PFSK-1 (cell line): ENCODE data around the gene KRTAP1-4.

Experiments used
- FOXP2 ChIP-seq: optimal IDR thresholded peaks from 2 replicates; pipeline ENCODE3; 2011; ENCODE audit warnings: borderline replicate concordance, control low read depth, inconsistent platforms; ENCODE audit not compliant: insufficient read depth; ENCODE audit errors: extremely low read length, extremely low read depth
- POLR2AphosphoS5 ChIP-seq: IDR thresholded peaks from 2 replicates; pipeline ENCODE4 v1.6.1; 2012; ENCODE audit warnings: low read depth, mild to moderate bottlenecking, control low read depth, low read length, moderate library complexity
- SIN3A ChIP-seq: IDR thresholded peaks from 2 replicates; pipeline ENCODE4 v1.6.1; 2012; ENCODE audit warnings: mild to moderate bottlenecking, low read length, moderate library complexity, borderline replicate concordance; ENCODE audit not compliant: insufficient read depth
- TAF1 ChIP-seq: IDR thresholded peaks from 2 replicates; pipeline ENCODE4 v1.6.1; 2012; ENCODE audit warnings: low read length, control low read depth, borderline replicate concordance; ENCODE audit not compliant: insufficient read depth
- TF ChIP-seq, protein P1 (sequence below), 2 experiments: IDR thresholded peaks; 2 replicates each; pipeline versions ENCODE4 v1.6.1 to v1.8.0; 2011 to 2012; ENCODE audit warnings: low read depth in 2 of 2, low read length in 2 of 2, control low read depth in 1 of 2, inconsistent platforms in 1 of 2, mild to moderate bottlenecking in 1 of 2, moderate library complexity in 1 of 2; ENCODE audit not compliant: insufficient read depth in 1 of 2

KRTAP1-4 gene

DNA sequence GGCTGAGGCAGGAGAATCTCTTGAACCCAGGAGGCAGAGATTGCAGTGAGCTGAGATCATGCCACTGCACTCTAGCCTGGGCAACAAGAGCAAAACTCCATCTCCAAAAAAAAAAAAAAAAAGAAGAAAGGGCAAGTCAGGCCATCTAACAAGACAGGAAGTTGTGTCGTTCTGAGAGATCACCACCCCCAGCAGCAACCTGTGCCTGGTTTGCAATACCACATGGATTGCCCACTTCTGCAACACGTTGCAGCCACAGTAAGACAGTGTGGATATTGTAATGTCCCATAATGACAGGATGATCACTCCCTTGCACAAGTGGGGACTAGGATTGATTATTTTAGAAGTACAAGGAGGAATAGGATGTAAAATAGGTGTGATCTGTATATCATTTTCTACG is 39.0 kb upstream of the KRTAP1-4 start:
- TF ChIP-seq, protein P1, sequence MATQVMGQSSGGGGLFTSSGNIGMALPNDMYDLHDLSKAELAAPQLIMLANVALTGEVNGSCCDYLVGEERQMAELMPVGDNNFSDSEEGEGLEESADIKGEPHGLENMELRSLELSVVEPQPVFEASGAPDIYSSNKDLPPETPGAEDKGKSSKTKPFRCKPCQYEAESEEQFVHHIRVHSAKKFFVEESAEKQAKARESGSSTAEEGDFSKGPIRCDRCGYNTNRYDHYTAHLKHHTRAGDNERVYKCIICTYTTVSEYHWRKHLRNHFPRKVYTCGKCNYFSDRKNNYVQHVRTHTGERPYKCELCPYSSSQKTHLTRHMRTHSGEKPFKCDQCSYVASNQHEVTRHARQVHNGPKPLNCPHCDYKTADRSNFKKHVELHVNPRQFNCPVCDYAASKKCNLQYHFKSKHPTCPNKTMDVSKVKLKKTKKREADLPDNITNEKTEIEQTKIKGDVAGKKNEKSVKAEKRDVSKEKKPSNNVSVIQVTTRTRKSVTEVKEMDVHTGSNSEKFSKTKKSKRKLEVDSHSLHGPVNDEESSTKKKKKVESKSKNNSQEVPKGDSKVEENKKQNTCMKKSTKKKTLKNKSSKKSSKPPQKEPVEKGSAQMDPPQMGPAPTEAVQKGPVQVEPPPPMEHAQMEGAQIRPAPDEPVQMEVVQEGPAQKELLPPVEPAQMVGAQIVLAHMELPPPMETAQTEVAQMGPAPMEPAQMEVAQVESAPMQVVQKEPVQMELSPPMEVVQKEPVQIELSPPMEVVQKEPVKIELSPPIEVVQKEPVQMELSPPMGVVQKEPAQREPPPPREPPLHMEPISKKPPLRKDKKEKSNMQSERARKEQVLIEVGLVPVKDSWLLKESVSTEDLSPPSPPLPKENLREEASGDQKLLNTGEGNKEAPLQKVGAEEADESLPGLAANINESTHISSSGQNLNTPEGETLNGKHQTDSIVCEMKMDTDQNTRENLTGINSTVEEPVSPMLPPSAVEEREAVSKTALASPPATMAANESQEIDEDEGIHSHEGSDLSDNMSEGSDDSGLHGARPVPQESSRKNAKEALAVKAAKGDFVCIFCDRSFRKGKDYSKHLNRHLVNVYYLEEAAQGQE (IDR thresholded peaks at IDR 0.05; ENCODE audit: insufficient read depth in 1 of 2, low read depth in 2 of 2, low read length in 2 of 2), result no peak
- TF ChIP-seq SIN3A, result no peak
- no peak for TF ChIP-seq POLR2AphosphoS5
- no peak for TF ChIP-seq TAF1
- TF ChIP-seq FOXP2, result no peak

DNA sequence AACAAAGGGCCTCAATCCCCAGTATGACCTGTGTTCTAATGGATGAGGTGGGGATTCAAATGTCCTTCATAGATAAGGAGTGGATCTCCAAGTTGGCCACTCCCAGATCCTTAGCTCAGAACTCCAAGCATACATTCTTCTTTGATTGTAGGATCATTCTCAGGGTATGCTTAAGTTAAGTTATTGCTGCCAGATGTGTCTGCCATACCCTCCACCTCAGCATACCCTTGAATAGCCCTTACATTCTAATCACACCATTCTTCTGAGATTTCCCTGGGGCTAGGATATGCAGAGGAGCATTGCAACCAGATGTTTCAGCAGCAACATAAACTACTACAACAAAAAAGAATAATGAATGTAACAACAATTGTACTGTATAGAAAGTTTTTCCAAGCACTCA is 37.3 kb upstream of the KRTAP1-4 start:
- TF ChIP-seq SIN3A, result no peak
- TF ChIP-seq POLR2AphosphoS5, result no peak
- TF ChIP-seq, protein P1 (IDR thresholded peaks at IDR 0.05; ENCODE audit: insufficient read depth in 1 of 2, low read depth in 2 of 2, low read length in 2 of 2), result no peak
- TF ChIP-seq TAF1, result no peak
- TF ChIP-seq FOXP2, result no peak

DNA sequence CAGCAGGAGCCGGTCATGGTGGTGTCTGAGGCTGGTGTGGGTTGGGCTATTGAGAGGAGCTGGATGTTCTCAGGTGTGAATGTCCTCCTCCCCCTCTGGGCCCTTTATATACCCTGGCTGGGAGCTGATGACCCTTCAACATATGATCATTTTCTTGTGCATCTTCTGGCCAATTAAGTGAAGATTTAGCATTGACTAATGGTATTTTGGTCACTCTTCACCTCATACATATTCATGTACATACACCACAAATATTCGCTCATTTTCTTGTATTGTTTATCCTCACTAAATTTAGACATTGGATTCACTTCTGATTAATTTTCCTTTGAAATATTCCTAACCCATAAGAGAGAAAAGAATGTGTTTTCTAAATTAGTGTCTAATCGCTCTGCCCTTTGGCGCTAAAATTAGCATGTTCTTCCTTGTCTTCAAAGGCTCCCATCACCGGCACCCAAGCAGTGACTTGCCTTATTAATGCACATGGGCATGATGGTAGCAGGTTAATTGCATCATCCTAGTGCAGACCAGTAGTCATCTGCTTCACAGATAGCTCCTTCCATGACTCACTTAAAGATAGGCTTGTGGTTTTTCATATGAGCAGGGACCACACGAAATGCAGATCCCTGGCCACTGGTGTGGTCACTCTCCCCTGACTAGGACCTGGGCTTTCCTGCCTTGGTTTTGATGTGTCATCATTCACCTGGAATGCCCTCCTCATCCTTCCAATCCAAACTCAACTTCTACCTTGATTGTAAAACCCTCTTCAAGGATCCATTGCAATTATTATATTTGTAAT is 36.0 kb upstream of the KRTAP1-4 start, which contains the start of gene KRTAP2-4:
TSS of gene KRTAP2-4 (minus strand) at position 51 of the 796 bp plus-strand sequence. CDS start at position 17, 34 bp downstream.
- no peak for TF ChIP-seq FOXP2
- TF ChIP-seq, protein P1 (IDR thresholded peaks at IDR 0.05; ENCODE audit: insufficient read depth in 1 of 2, low read depth in 2 of 2, low read length in 2 of 2), result no peak
- no peak for TF ChIP-seq POLR2AphosphoS5
- TF ChIP-seq SIN3A, result no peak
- no peak for TF ChIP-seq TAF1

DNA sequence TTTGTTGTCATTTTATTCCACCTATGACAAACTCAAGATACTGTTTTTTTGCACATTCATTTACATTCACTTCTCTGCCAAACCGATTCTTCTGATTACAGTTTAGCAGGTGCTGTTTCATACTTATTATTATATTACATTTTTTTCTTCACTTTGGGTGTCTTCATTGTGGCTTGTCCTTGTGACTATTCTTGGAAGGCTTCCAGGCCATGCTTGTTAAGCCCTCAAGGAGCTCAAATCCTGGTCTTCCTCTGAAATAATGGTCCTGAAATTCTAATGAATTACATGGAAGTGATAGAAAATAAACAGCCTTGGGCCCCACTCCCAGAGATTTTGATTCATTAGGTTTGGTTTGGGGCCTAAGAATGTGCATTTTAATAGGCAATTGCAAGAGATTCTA is 34.3 kb upstream of the KRTAP1-4 start:
- TF ChIP-seq POLR2AphosphoS5, result no peak
- no peak for TF ChIP-seq FOXP2
- TF ChIP-seq TAF1, result no peak
- TF ChIP-seq SIN3A, result no peak
- TF ChIP-seq, protein P1 (IDR thresholded peaks at IDR 0.05; ENCODE audit: insufficient read depth in 1 of 2, low read depth in 2 of 2, low read length in 2 of 2), result no peak
